ENCODE data around the gene HDAC10.

HDAC10 gene

GRCh38 chr22:50253941-50254340, 2.9 kb upstream of the HDAC10 start:
- no peak for DNase-seq

- DNase-seq: no peak
These were observed 2.2 kb upstream of the HDAC10 start for GRCh38 chr22:50253046-50253915.

GRCh38 chr22:50252082-50253045, 1.3 kb upstream of the HDAC10 start:
- peak; percentile 79 for DNase-seq

GRCh38 chr22:50251477-50252081, 514 bp upstream of the HDAC10 start:
- DNase-seq: no peak

- no peak for DNase-seq
These were observed 863 bp downstream of the HDAC10 start for GRCh38 chr22:50250249-50250554.

- DNase-seq: no peak
These were observed 1.5 kb downstream of the HDAC10 start for GRCh38 chr22:50249341-50250248.

GRCh38 chr22:50248196-50249081, 2.6 kb downstream of the HDAC10 start:
- DNase-seq: no peak

- no peak for DNase-seq
These were observed 3.3 kb downstream of the HDAC10 start for GRCh38 chr22:50247748-50248147.

GRCh38 chr22:50246242-50247175, 4.6 kb downstream of the HDAC10 start:
- no peak for DNase-seq

GRCh38 chr22:50245214-50246072, 5.6 kb downstream of the HDAC10 start:
- DNase-seq: no peak

GRCh38 chr22:50244420-50245213, 6.4 kb downstream of the HDAC10 start, which contains the start of gene TUBGCP6:
TUBGCP6 (minus strand) TSS chr22:50245023; CDS start chr22:50244459, 564 bp downstream.
- DNase-seq: peak; percentile 96

GRCh38 chr22:50243685-50244419, 7.2 kb downstream of the HDAC10 start:
- no peak for DNase-seq

GRCh38 chr22:50242406-50242949, 8.6 kb downstream of the HDAC10 start:
- DNase-seq: no peak

GRCh38 chr22:50238755-50239154, 12.3 kb downstream of the HDAC10 start:
- no peak for DNase-seq

GRCh38 chr22:50236731-50237409, 14.2 kb downstream of the HDAC10 start:
- no peak for DNase-seq

GRCh38 chr22:50233223-50233622, 17.8 kb downstream of the HDAC10 start:
- DNase-seq: no peak

Measured in stimulated activated CD8-positive, alpha-beta memory T cell treated with anti-CD3 and anti-CD28 coated beads, Interleukin-4, amount 100 ng/mL, for 48 hours (primary cell).